HG03103 (cell line): ENCODE results near the gene CALML3.

Experiments used
- ATAC-seq: cut with Tn5 transposase; IDR thresholded peaks from one replicate; pipeline ENCODE4 v1.9.1; 2021; ENCODE audit warnings: low read depth; ENCODE audit not compliant: unreplicated experiment

Gene CALML3

DNA sequence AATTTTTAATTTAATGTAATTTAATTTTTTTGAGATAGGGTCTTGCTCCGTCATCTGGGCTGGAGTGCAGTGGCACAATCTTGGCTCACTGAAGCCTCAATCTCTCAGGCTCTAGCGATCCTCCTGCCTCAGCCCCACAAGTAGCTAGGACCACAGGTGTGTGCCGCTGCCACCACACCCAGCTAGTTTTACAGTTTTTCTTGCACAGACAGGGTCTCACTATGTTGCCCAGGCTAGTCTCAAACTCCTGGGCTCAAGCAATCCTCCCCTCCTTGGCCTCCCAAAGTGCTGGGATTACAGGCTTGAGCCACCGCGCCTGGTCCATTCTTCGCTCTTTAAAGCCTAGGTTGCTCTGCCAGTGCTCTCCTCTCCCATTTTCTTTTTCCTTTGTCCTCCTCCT, 12.9 kb downstream of the CALML3 start:
- no peak for ATAC-seq

DNA sequence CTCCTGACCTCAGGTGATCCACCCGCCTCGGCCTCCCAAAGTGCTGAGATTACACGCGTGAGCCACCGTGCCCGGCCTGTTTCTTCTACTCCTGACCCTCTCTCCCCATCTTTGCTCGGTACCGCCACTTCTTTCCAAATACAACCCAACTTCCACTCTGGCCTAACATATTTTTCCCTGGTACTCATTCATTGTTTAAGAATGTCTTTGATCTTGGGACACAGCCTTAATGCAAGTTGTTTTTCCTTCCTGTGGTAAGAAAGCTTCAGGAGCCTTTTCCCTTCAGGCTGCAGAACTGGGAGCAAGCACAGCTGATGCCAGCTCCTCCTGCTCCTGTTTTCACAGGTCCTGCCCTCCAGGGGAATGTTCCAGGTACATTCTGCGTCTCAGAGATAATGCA, 13.7 kb downstream of the CALML3 start:
- no peak for ATAC-seq

DNA sequence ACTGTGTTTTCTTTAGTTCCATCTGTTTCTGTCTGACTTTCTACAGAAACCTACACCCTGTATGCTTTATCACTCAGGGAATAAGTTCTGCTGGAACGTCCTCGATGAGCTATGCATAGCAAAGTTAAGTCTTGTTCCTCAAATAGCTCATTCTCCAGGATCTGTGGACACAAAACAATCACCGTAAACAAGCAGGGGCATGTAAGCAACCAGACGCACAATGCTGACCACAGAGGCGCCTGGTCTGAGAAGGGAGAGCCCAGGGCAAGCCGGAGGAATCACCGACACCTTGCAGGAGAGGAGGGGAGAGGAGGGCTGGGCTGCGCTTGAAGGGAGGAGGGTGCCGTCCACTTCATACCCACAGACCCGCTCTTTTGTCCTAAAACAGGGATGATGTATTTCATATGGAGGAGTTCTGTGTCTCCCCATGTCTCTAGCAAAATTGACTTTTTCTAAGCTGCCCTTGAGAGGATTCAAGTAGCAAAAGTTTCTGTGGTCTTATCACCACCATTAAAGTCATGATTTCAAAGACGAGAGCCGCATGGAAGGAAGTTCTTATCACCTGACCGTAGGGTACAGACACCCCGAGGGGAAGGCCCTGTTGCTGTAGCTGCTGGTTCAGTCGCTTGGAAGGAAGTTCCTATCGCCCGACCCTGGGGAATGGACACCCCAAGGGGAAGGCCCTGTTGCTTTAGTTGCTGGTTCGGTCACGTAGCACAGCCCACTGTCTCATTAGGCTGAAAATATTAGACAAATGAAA, 14.3 kb downstream of the CALML3 start:
- no peak for ATAC-seq

DNA sequence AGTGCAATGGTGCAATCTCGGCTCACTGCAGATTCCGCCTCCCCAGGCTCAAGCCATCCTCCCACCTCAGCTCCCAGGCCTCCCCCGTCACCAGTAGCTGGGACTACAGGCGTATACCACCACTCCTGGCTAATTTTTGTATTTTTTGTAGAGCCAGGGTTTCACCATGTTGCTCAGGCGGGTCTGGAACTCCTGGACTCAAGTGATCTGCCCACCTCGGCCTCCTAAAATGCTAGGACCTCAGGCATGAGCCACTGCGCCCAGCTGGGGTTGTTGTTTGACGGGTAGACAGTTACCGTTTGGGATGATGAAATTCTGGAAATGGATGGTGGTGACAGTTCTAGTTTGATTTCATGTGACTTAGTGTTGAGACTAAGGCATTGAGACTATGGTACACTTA, 15.3 kb downstream of the CALML3 start:
- no peak for ATAC-seq

DNA sequence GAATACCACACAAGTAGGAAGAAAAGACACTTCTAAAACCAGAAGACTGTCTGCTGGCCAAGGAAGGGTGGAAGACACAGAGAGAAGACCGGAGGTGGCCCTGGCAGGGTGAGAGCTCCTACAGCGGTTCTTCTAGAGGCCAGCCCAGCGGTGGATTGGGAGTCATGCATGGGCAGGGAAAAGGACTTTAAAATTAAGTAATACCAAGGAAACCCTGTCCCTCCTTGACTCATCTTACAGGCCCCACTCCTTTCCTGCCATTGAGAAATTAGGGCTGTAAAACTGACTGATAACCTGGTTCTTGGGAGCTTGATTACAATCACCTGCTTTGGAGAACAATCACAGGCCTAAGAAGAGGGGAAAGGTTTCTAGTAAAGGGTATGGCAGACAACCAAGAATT, 16.1 kb downstream of the CALML3 start:
- ATAC-seq: no peak

DNA sequence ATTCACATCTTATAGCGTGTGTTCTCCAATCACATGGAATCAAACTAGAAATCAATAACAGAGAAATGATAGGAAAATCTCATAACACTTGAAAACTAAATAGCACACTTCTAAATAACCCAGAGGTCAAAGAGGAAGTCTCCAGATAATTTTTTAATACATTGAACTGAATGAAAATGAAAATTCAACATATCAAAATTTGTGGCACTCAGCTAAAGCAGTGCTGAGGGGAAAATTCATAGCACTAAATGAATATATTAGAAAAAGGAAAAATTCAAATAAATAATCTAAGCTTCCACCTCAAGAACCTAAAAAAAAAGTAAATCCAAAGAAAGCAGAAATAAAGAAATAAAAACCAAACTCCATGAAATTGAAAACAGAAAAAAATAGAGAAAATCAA, 17.3 kb downstream of the CALML3 start:
- ATAC-seq: no peak

DNA sequence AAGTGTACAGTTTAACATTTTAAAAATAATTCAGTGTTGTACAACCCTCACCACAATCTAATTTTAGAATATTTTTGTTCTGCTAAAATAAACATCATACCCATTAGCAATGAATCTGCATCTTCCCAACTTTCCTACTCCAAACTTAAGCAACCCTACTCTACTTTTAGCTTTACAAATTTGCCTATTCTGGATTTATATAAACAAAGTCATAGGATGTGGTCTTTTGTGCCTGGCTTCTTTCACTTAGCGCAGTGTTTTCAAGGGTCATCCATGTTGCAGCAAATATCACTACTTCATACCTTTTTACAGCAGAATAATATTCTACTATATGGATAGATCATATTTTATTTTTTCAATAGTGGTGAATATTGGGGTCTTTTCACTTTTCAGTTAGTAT, 18.9 kb downstream of the CALML3 start:
- ATAC-seq: no peak

DNA sequence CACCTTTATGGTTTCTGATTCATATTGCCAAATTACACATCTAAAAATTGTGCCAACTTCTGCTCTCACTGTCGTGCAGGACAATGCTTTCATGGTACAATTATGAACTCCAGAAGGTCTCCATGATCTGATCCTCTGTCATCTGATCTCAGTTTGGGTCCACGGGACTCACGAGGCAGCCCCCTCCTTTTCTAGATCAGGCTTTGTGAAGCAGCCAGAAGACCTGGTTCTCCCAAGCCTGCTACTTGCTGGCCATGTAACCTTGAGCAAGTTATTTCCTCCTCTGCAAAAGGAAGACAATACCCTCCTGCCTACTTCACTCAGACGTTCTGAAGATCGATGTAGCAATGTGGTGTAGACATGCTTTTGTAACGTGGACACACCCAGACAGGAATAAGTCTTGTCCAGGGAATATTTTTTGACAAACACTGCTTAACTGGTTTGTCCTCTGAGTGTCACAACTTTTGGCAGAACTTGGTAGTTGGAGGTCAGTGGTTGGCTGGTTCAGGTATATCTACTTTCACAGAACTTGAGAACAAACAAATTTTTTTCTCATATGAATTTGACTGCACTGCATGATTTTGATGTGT, 19.6 kb downstream of the CALML3 start:
- ATAC-seq: no peak

DNA sequence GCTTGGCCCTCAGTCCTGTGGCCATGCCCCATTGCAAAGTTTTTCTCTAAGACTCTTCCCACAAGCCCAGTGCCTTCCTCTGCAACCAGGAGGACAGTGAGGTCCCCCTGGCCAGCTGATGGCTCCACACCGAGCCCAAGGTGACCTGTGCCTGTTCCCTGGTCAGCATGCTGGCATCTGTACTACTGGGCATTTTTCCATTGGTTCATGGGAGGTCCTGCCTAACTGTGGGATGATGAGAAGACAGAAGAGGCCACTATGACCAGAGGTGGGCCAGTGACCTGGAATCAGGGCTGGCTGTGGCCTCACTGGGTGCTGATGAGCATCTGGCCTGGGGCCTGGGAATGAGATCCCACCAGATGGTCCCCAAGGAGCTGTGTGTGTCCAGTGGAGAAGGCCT, 20.2 kb downstream of the CALML3 start:
- ATAC-seq: no peak

DNA sequence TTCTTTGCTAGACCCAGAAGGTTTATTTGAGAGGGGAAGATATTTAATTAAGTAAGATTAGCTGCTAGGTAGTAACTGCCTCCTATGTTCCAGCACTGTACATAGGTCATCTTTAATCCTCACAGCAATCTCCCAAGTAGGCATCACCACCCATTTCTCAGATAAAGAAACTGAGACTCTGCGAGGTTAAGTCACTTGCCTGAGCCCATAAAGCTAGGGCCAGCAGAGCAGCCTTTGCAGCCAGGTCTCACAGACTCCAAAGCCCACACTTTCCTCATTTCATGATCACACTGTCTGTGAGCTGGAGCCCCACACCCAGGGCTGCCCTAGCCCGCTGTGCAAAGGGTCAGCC, 20.6 kb downstream of the CALML3 start:
- ATAC-seq: no peak

DNA sequence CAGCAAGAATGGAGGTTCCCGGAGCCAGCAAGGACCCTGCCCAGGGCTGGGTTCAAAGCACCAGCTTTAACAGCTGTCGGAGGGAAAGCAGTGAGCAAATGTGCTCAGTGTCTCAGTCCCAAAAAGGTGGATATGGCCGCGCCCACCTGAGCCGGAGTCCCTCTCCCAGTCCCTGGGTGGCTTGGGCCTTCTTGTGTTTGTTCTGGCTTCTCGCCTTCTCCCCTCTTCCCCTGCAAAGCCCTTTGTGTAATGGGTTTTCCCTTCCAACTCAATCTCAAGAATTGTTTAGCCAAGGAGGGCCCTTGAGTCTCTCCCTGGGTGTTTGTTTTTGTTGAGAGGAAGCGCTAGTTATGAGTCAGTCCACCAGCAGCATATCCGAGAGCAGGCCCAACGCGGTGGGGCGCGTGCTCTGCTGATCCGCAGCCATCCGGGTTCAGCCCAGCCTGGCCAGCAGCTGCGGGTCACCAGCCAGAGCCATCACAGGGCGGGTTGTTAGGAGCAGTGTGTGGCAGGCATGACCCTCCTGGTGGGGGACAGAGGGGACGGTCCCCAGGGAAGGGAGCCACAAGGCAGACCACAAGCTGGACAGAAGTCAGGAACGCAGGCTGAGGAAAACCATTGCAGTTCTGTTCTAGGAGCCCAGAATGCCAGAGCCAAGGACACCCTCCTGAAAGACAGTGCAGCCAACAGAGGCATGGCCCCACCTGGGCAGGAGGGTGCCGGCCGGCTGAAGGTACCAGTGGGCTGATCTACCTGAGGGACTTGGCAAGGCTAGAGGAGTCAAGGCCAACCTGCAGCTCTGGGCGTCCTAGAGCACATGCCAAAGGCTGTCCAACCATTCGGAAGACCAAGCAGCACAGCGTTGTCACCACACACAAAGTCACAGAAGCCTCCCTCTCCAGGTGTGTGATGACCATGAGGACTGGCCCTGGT, 21.3 kb downstream of the CALML3 start:
- no peak for ATAC-seq

DNA sequence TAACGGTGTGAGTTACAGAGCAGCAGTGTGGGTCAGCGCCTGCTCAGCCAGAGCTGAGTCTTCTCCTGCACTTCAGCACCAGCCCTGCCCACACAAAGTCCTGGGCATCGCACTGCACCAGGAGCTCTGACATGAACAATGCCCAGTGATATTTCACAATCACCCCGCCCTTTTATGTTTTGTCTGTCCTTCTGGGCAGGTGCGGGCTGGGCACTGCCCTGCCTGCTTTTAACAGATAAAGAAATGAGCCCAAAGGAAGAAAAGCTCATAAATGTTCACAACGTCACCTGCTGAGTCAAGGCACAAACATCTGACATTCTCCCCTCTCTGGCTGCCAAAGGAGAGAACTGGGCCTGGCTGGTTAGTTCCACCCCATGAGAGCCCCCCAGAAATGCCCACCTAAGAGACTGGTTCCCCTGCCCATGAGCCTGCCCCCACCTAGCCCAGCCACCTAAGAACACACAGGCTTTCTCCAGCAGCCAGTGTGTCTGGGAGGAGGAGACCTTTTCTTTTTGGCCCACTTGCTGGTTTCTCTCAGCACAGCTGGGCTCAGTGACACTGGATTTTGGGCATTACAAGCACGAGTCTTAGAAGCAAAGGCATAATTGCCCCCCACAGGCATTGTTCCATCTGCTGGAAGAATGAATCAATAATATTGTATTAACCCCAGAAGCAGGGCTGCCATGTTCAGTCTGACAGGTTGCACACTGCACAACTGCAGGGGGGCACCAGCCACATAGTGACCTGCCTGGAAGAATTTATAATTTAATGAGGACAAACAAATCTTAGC, 22.3 kb downstream of the CALML3 start:
- no peak for ATAC-seq

DNA sequence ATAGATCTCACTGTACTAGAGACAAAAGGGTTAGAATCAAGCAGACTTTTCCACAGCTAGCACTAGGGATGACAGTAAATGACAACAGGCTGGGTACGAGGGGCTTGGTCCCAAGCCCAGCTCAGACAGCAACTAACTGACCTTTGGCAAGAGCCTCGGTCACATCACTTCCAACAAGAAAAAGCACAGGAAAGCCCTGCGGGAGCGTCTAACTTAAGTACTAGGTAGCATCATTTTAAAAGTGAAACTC, 22.8 kb downstream of the CALML3 start:
- ATAC-seq: no peak

DNA sequence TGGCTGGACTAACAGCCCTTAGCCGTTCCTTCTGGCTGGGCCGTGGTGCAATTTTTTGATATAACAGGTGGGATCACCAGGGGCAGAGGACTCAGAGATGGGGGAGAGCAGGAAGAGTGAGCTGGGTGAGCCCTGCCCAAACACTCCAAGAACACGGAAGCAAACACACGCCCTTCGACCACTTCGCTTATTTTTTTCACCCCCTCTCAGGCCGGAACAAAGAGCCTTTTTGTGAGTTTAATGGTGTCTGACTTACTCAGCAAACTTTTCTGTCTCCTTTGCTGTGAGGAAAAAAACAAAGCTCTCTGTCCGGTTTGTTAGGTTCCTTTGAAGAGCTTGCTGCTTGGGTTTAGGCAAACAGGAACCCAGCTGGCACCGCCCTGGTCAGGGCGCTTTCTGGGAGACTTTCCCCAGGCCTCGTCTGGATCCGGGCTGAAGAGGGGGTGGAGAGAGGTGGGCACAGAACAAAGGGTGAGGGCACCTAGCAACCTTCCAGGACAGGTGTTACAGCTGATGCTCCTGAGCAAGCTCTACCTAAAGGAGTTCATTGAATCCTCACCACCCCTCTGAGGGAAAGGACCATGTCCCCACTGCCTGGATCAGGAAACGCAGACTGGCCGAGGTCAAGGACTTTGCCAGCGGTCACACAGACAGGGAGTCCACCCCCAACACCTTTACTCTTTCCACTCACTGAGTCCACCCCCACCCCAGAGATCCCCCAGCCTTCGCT, 23.3 kb downstream of the CALML3 start:
- no peak for ATAC-seq

DNA sequence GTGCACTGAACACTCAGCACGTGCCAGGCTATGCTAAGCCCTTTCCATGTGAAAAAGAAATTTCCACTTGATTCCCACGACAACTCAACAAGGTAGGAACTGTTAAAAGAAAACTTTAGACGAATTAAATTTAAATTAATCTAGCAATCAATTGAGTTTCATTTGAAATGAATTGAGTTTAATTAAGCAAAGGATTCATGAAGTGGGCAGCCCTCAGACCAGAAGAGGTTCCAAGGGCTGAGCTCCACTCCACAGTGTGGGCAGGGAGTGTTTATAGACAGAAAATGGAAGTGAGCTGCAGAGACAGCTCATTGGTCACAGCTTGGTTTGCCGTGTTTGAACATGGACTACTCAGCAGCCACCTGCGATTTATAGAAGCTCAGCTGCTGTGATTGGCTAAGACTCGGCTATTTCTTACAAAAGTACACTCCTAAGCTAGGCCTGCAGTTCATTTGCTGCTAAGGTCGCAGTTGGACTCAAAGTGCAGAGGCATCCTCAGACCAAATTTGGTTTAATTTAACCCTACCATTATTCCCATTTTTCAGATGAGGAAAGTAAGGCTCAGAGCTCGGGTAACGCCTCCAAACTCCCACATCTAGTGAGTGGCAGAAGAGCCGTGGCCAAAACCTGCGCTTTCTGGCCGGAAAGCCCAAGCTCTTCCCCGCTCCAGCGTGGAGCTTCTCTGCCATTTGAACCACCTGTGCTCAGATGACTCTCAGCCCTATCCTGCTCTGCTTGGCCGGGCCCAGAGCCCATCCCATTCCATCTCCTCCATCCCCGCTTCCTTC, 24.9 kb downstream of the CALML3 start:
- no peak for ATAC-seq

DNA sequence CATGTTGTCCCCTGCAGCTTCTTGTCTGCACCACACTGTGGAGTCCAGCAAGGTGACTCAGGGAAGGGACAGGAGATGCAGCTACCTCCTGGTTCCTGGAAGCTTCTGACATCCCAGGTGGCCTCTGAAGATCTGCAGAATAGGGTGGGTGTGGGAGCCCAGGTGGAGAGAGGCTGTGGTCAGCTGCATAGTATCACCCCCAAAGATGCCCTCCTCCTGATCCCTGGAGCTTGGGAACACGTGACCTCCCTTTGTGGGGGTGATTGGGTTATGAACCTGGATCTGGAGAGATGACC, 25.4 kb downstream of the CALML3 start:
- no peak for ATAC-seq

DNA sequence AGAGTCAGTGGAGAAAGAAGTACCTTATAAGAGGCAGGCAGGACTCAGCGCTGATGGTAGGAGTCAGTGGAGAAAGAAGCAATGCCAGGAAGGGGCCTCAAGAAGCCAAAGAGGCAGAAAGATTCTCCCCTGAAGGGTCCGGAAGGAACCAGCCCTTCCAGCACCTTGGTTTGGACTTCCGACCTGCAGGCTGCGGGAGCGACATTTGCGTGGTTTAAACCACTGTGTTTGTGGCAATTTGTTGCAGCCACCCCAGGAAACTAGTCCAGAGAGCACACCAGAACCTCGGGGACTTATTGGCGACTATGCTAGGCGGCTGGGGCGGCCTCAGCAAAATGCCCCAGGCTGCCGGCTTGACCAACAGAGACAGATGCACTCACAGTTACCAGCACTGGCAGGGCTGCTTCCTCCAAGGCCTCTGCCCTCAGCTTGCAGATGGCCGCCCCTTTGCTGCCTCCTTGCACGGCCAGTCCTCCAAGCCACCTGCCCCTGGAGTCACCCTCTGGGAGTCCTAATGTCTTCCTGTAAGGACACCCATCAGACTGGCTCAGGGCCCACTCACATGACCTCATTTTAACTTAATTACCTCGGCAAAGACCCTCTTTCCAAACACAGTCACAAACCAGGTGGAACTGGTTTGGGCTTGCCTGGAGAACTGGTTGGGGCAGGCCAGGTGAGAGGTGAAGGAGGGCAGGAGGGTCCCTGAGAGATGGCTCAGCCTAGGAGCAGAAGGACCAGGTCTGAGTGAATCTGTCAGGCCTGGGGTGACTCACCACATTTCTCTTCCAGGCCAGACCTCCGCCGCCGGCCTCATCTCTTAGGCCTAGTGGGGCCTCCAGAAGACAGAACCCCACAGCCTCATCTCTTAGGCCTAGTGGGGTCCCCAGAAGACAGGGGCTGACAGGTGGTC, 26.1 kb downstream of the CALML3 start:
- ATAC-seq: no peak

DNA sequence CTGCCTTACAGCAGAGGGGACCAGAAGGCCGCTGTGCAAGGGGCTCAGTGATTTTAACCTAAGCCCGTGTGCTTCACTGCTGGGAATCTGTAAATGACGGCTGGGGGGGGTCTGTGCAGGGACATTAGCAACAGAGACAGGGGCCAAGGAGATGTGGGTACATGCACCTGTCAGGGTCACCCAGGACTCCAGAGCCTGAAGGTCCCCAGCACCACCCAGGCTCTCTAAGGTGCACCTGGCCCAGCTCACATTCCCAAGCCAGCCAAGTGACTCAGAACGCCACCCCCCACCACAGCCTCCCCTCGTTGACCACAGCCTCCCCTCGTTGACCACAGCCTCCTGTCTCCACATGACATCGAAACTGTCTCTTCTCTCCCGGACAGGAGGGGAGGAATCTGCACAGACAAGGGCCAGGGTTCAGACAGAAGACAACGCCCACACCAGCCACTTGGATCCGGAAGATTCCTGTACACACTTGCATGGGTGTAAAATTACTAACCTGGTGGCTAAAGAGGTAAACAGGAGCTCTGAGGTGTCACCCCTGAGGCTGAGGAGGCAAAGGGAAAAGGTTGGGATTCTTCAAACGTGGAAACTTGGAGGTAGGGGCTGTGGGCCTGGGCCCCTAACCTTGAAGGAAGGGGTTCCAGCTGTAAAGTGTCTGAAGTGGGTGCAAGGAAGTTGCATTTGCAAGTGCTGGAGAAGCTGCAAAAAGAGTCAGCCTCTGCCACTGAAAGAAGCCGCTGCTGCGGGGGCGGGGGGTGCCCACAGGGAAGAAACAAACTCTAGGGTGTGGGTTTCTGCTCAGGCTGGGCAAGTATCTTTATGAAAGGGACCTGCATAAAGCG, 27.0 kb downstream of the CALML3 start:
- no peak for ATAC-seq
